Caki2 (cell line): Measurements from ENCODE around the gene POLR2H. TPM values are rescaled to one million over a fixed set of nuclear protein-coding genes. Genes with fewer than 3 reads are reported as not detected.

Experiments
- DNase-seq: peaks from one replicate; pipeline ENCODE4 v3.0.0-alpha.2; 2015; ENCODE audit warnings: low read depth
- in situ Hi-C: cut with HindIII; loops from 2 replicates; pipeline ENCODE4 v1.10.0; 2016; ENCODE audit warnings: low sequenced_read_pairs, low pct_unique_long_range_greater_than_20kb, mixed read lengths
- total RNA-seq: library from RNA; depleted of rRNA; stranded (reverse); fragments of >200 nt; shearing (Covaris generic); gene quantifications from 2 replicates; pipeline ENCODE4 v1.2.3, GENCODE V29; 2014; ENCODE audit warnings: low replicate concordance

POLR2H gene
- total RNA-seq, 1 experiment from 2014 or later, result 169 TPM

DNA sequence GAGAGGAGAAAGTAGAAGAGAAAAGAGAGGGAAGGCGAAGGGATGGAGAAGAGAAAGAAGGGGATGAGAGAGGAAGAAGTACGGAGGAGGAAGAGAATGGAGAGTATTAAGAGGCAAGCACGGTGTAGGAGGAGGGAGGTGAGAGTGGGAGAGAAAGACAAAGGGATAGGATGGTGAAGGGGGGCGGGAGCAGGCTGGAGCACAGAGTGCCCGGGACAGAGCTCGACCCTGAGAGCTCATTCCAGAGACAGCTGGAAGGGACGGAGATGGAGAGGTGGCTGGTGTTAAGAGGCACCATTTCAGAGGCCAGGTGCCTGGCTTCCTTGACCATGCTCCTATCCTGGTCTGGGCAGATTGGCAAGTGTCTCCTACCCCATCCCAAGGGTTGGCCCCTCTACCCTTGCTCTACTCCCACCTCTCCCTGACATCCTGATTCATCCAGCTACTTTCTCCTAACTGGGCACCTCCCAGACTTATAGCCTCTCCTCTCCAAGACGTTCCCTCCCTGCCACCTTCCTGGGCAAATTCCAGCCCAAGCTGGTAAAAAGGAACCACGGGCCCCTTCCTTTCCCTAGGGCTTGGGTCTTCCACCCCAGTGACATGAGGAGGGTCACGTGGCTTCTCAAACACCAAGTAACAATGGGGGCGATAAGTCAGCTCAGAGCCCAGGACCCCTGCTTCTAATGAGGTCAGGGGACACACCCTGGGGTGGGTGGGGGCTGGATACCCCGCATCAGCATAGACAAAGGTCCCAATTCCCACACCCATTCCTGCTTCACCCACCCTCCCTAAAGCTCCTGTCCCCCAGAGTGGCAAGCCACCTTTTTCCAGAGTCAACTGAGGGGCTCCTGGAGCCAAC, 1.2 kb upstream of the POLR2H start:
- in situ Hi-C loops, result loop anchor here (25.0 kb wide), 1 partner anchor 177 kb away; no protein-coding TSS in a partner anchor
- DNase-seq, result no peak

DNA sequence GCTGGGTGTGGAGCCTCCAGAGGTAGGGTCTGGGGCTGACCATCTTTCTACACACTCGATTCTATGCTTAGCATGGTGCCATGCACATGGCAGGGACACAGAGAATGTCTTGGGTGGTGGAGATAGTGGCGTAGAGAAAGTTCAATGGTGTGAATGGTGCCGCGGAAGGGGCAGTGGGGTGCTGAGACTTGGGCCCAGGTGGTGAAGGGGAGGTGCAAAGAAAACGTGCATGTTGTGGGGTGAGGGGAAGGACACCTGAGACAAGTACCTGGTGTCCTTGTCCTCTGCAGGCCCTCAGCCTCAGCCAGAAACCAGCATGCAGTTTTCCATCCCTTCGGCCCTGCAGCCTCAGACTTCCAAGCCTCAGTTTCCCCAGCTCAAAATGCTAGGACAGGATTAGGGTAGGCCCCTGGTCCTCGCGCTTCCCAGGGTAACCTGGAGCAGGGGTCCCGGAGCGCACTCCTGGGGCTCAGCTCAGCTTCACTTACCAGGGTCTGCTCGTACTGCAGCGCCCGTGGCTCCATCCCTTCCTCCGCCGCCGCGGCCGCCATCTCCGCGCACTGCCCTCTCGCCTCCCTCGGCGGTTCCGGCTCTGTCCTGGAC, 480 bp upstream of the POLR2H start:
- in situ Hi-C loops, result loop anchor here (25.0 kb wide), 1 partner anchor 176 kb away; no protein-coding TSS in a partner anchor
- no peak for DNase-seq

GRCh38 chr3:184361932-184362667, 590 bp downstream of the POLR2H start:
- DNase-seq, result peak; percentile 73
- in situ Hi-C loops, result loop anchor here (25.0 kb wide), 1 partner anchor 175 kb away; no protein-coding TSS in a partner anchor

DNA sequence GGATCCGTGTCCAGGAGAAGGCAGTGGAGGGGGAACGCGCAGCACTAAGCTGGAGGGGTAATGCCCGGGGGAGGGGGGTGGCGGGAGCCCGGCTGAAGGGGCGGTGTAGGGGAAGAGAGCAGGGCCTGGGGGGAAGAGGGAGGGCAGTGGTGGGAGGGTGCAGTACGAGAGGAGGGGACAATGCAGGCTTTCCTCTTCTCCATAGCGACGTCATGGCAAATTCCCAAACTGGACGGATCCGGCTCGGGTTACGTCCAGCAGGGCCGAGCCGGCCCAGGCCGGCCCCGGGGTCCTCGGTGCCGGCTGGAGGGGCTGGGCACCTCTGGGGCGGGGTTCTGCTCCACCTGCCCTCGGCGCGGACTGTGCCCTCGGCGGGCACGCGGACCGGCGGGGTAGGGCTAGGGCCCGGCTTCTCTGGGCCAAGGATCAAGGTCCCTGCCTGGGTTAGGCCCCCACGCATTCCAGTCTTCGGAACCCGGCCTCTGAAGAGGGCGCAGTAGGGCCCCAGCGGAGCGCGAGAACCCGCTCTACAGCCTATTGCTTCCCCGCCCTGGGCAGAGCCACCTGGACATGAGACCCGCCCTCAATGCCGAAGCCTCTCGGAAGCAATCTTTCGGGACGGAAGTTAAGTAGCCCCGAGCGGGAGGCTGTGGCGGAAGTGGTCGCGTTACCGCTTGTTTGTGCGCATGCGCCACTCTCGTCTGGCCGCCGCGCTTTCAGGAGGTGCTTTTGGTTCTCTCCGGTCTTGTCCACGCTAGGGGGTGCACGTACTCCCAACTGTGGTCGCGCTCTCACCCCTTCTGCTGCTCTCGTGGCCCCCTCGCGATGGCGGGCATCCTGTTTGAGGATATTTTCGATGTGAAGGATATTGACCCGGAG, 1.4 kb downstream of the POLR2H start:
- in situ Hi-C loops, result loop anchor here (25.0 kb wide), 1 partner anchor 174 kb away; no protein-coding TSS in a partner anchor
- DNase-seq, result peak; percentile 97

DNA sequence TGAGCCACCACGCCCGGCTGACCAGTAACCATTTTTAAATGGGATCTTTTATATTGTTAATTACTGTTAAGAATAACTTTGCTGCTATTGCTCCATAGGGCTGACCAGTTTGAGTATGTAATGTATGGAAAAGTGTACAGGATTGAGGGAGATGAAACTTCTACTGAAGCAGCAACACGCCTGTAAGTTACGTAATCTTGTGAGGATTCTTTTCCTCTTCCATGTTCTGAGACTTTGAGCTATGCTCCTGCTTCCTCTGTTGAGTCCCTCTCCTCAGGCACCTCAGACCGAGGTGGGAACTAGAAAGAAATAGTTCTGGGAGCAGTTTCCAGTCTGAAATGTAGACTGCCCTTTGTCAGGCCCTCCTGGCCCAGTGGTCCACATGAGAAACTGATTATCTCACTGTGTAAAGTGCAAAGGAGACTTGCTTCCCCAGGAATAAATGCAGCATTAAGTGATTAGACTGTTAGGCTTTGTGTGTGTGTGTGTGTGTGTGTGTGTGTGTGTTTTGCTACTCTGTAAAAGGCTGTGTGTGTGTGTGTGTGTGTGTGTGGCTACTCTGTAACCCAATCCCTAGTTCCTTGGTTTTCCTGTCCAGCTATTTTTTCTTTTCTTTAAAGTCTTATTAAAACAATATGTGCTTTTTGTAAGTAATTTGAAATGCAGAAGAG, 5.2 kb downstream of the POLR2H start:
- DNase-seq, result no peak
- in situ Hi-C loops, result loop anchor here (25.0 kb wide), 1 partner anchor 171 kb away; no protein-coding TSS in a partner anchor

- in situ Hi-C loops, result loop anchor here (25.0 kb wide), 1 partner anchor 169 kb away; no protein-coding TSS in a partner anchor
- DNase-seq, result no peak
Measured at GRCh38 chr3:184368116-184368515, 6.6 kb downstream of the POLR2H start.

DNA sequence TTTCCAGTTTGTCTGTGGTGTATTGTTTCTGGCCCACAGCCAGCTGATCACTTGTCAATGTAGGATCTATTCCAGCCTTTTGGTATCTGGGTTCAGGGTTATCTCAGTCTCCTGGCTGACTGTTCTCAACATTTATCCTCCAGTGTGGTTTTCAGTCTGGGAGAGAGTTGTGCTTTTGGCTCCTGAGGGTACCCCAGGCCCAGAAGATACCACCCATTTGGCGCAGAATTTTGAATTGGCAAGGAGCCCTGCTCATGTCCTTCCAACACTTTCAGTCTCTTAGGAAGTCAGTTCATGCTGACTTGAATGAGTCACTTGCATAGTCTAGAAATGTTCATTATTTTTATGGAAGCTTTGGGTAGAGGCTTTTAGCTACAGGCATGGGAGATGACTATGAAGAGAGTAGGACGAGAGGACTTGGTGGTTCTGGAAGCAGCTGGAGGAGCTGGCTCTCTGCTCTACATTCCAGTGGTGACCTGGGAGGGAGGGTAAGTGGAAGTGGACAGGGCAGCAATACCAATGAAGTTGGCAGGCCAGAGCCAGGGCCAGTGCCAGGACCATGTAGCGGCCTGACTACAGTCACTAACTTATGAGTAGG, 7.2 kb downstream of the POLR2H start:
- DNase-seq, result no peak
- in situ Hi-C loops, result loop anchor here (25.0 kb wide), 1 partner anchor 169 kb away; no protein-coding TSS in a partner anchor

DNA sequence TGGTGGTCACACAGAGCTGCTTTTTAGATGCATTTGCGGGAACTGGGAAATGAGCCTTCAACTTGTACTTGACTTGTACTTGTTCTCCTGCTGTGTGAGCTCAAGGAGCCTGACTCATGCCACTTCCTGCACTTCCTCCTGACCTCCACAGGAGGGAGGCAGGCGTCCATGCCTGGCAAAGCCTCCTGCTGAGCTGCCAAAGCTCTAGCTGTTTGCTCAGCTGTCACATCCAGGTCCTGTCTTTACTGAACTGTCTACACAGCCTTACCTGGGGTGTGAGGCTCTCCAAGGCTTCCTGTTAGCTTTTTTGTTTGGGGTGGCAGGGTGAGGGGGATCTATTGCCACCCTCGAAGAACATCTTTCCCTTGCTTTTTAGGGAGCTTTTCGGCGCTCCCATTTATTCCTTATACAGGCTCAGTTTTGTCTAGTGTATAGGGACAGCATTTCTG, 10.1 kb downstream of the POLR2H start:
- in situ Hi-C loops, result loop anchor here (25.0 kb wide), 1 partner anchor 166 kb away; no protein-coding TSS in a partner anchor
- peak; percentile 70 for DNase-seq

- in situ Hi-C loops, result loop anchor here (25.0 kb wide), 1 partner anchor 165 kb away; no protein-coding TSS in a partner anchor
- no peak for DNase-seq
Measured at GRCh38 chr3:184372296-184372821, 10.8 kb downstream of the POLR2H start.

DNA sequence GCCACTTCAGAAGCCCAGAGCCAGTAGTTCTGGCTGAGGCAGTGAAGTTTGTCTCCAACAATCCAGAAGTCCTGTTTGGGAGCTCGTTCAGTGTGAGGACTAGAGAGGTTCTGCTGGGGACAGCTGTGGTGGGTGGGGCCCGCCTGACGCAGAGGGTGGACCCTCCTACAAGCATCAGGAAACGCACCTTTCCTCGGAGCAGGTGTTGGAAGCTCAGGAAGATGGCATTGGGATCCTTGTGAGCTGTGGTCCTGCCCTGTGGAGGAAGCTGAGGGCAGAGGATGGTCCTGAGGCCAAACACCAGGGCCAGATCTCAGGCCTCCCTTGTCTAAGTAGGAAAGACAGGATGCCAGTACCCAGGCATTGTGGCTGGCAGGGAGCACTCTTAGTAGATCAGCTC, 11.4 kb downstream of the POLR2H start:
- in situ Hi-C loops, result loop anchor here (25.0 kb wide), 1 partner anchor 164 kb away; no protein-coding TSS in a partner anchor
- no peak for DNase-seq

DNA sequence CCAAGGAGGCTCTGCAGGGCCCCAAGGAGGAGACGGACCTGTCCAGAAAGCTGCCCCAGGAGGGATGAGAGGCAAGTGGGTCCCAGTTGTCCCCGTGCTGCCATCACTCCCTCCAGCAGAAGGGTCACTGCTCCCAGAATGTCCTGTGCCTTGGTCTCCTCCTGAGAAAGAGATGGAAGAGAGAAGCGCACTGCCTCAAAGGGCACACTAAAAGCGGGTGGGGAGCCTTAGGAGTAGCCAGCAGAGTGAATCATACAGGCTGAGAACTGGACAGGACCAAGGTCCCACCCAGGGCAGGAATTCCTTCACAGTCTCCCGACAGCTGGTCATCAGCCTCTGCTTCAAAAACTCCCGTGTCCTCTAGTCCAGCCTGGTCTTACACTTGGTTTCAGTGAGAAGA, 11.9 kb downstream of the POLR2H start:
- in situ Hi-C loops, result loop anchor here (25.0 kb wide), 1 partner anchor 164 kb away; no protein-coding TSS in a partner anchor
- no peak for DNase-seq

GRCh38 chr3:184375747-184376461, 14.4 kb downstream of the POLR2H start:
- no peak for DNase-seq
- in situ Hi-C loops, result no loop called here

- no peak for DNase-seq
- in situ Hi-C loops, result no loop called here
Measured at GRCh38 chr3:184377374-184377773, 15.9 kb downstream of the POLR2H start.

DNA sequence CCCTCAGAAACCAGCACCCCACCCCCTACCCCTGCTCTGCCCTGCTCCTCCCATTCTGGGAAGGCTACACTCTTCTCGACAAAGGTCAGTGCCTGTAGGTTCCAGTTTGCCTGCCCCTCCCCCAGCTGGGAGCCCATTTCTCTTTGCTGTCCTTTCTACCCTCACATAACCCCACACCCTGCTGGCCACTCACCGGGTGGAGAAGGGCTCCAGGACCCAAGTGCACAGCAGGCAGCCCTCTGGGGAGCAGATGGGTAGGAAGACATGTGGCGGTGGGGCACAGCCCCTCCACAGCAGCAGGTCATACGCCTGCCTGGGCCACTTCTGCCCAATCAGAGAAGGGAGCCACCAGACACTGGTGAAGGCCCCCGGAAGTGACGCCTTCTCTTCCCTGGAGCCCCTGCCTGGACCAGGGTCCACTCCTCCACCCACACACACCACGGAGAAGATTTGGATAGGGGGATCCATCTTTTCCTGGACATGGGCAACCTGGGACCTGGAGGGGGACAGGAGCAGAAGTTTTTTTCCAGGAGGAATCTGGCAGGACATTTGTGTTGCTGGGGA, 16.5 kb downstream of the POLR2H start, which contains the start of gene THPO:
Gene THPO (minus strand): TSS at position 326 of the 564 bp plus-strand sequence. CDS start 1,948 bp downstream, outside the sequence.
- in situ Hi-C loops, result no loop called here
- DNase-seq, result no peak

DNA sequence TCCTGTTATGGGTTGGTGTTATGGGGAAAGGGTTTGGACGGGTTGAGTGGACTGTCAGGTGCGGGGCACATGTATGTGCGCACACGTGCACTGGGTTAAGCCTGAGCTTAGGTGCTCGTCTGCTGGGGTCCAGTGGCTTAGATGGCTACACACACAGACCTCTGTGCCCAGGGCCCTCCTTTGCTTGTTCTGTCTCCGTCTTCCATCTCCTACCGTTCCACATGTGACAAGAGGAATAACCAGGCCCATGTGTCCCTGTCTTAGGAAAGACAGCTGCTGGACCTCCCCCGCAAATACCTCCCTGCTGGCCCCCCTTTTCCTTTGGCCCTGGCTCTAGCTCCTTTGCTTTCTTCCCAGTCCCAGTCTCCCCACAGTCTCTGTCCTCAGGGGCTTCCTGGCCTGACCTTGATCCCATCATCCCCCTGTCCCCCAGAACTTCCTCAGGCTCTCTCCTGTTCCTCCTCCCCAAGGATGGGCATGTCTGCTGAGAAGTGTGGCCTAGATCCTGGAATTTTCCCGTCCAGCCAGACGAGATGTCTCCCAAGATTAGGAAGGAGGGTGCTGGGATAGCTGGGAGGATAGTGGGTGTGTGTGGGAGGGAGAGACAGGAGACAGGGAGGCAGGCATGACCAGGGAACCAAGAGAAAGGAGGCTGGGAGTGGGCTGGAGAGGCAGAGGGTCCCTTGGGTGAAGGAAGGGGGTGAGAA, 17.3 kb downstream of the POLR2H start:
- DNase-seq, result no peak
- in situ Hi-C loops, result no loop called here
